ENCODE results near the gene SSC5D. TPM values are rescaled to one million over a fixed set of nuclear protein-coding genes. Genes with fewer than 3 reads are reported as not detected.

Gene SSC5D
- total and polyA plus RNA-seq, 2 of the 4 experiments (the other 2 are of a cell fraction): 1.4 to 19.1 TPM

DNA sequence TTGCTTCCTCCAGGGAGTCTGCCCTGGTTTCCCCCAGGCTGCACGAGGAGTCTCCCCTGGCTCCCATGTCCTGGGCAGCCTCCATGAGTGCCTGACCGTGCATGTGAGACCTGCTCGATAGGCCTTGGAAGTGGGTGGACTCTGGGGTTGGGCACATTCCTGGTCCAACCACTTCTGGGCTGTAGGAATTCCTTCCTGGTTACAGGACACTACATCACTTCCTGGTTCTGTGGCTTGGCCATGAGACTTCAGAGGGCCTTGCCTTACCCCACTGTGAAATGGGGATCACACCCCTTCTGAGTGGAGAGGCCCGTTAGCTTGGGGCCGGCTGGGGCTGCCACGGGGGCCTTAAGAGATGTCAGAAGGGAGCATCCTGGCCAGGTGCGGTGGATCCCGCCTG, 15.8 kb upstream of the SSC5D start:
- peaks cover 8% of the 10 kb centered on the region; the same call in 1 of the 2 replicates for H3K9me1 ChIP-seq (ENCODE audit: insufficient read depth, low read length)
- dilution Hi-C loops (cut with HindIII; ENCODE audit: low sequenced_read_pairs, unreplicated experiment): no loop called here
- H4K91ac ChIP-seq (ENCODE audit: insufficient read depth, low read depth, low read length): peak overlapping the region; percentile 41; the same call in 1 of the 2 replicates
- no peak overlapping the region for H2BK5ac ChIP-seq (ENCODE audit: low read depth, low read length, poor library complexity, severe bottlenecking)
- CTCF ChIA-PET: no interaction called here
- H3K18ac ChIP-seq (ENCODE audit: low read depth, low read length): no peak overlapping the region
- H3K79me1 ChIP-seq (ENCODE audit: low read depth in 1 of 2, low read length in 2 of 2): peaks cover 0 to 11% of the 10 kb centered on the region in 2 experiments; a peak in 2 of 4 replicates
- H3K9me3 ChIP-seq (ENCODE audit: control insufficient read depth, insufficient read depth, low read length): no peaks in the 10 kb centered on the region
- peak overlapping the region in 1 of 2 experiments; percentile 66; a peak in 3 of 4 replicates for H4K8ac ChIP-seq (ENCODE audit: low read depth in 2 of 2, low read length in 2 of 2)
- no peaks in the 10 kb centered on the region for H3K27me3 ChIP-seq (ENCODE audit: control insufficient read depth, insufficient read depth, low read length)
- peak overlapping the region; percentile 1; the same call in 1 of the 2 replicates for H2BK120ac ChIP-seq (ENCODE audit: low read depth, low read length)
- H3K4me2 ChIP-seq (ENCODE audit: low read depth, low read length): no peak overlapping the region
- 90% methylated on average over 6 of the region's 8 CpGs; no CpG with 5 or more reads in 1 of the 2 experiments for WGBS, 2 experiments (ENCODE audit: extremely low coverage in 2 of 2, insufficient read length in 1 of 2)
- H3K9ac ChIP-seq (ENCODE audit: low read depth, low read length): no peak overlapping the region
- no peak overlapping the region for H3K4me3 ChIP-seq (ENCODE audit: insufficient read depth, low read depth, low read length)
- no peak overlapping the region for H3K23ac ChIP-seq (ENCODE audit: low read depth, low read length)
- ATAC-seq (ENCODE audit: low read depth) (no peak), DNase-seq (peak; percentile 79)
- no peak for TF ChIP-seq RAD21 (IDR thresholded peaks at IDR 0.05; ENCODE audit: low read length)
- 0 out of 2 replicates have a peak, but pooled peaks have one; percentile 25 for TF ChIP-seq BHLHE40 (IDR thresholded peaks at IDR 0.05; ENCODE audit: low read depth, low read length)
- no peak overlapping the region for H3K27ac ChIP-seq (ENCODE audit: insufficient read depth, low read length)
- H2BK20ac ChIP-seq (ENCODE audit: low read depth, low read length): no peak overlapping the region
- H3K4ac ChIP-seq (ENCODE audit: low read depth, low read length): 0 out of 2 replicates have a peak overlapping the region, but pooled peaks have one; percentile 25
- H4K5ac ChIP-seq (ENCODE audit: low read depth, low read length): peak overlapping the region; percentile 38
- no peak overlapping the region for H2AK5ac ChIP-seq (ENCODE audit: low read depth, low read length)
- no peak overlapping the region for H3K56ac ChIP-seq (ENCODE audit: extremely low read depth, insufficient read depth, low read length)
- H2BK15ac ChIP-seq (ENCODE audit: low read depth, low read length): no peak overlapping the region
- peak overlapping the region; percentile 79 for H2AFZ ChIP-seq (replicated peaks; ENCODE audit: low read length, poor library complexity)
- no TSS peak for BruUV-seq (replicated peaks)
- in situ Hi-C loops (cut with MboI; ENCODE audit: low sequenced_read_pairs): no loop called here
- POLR2A ChIA-PET (ENCODE audit: unreplicated experiment): no interaction called here
- H2AK9ac ChIP-seq (replicated peaks; ENCODE audit: low read depth, low read length, poor library complexity): peak overlapping the region; percentile 60
- no peaks in the 10 kb centered on the region for H4K20me1 ChIP-seq (ENCODE audit: insufficient read depth, low read length)
- intact Hi-C loops (cut with micrococcal nuclease): no loop called here
- no peaks in the 10 kb centered on the region for H3K36me3 ChIP-seq (ENCODE audit: control insufficient read depth, insufficient read depth, low read length)
- H3K4me1 ChIP-seq (ENCODE audit: control insufficient read depth, insufficient read depth, low read length): peaks cover 9% of the 10 kb centered on the region
- peak overlapping the region; percentile 50; the same call in 1 of the 2 replicates for H3K14ac ChIP-seq (replicated peaks; ENCODE audit: low read depth, low read length)

Data from IMR-90 (cell line).